DMS114 treated with DMSO at 0.1 percent for 48 hours (cell line): ENCODE measurements around the gene B3GNT7.
A peak's percentile ranks its signal among the peaks of the same experiment; 100 is the strongest.
"Not testable (repeated sequence)": the region's sequence is repeated elsewhere in the genome, so short reads cannot be mapped to it uniquely, and the experiment has no call there.

Experiments used
- DNase-seq: peaks from one replicate; lab custom pipeline; 2025; ENCODE audit not compliant: unreplicated experiment; lab: John Stamatoyannopoulos, UW

Gene B3GNT7

GRCh38 chr2:231399853-231400680, 4.6 kb downstream of the B3GNT7 start:
- DNase-seq, result no peak

- DNase-seq, result not testable (repeated sequence)
Observed at GRCh38 chr2:231400681-231401080, 5.2 kb downstream of the B3GNT7 start.

- not testable (repeated sequence) for DNase-seq
Observed at GRCh38 chr2:231401101-231401500, 5.6 kb downstream of the B3GNT7 start.

GRCh38 chr2:231403421-231404182, 8.1 kb downstream of the B3GNT7 start:
- DNase-seq, result not testable (repeated sequence)

- not testable (repeated sequence) for DNase-seq
Observed at GRCh38 chr2:231404183-231404578, 8.7 kb downstream of the B3GNT7 start.

- DNase-seq, result not testable (repeated sequence)
Observed at GRCh38 chr2:231405601-231406367, 10.3 kb downstream of the B3GNT7 start.

- DNase-seq, result not testable (repeated sequence)
Observed at GRCh38 chr2:231407686-231408085, 12.2 kb downstream of the B3GNT7 start.

- DNase-seq, result not testable (repeated sequence)
Observed at GRCh38 chr2:231408304-231408703, 12.8 kb downstream of the B3GNT7 start.

GRCh38 chr2:231409776-231410175, 14.3 kb downstream of the B3GNT7 start:
- DNase-seq, result no peak

GRCh38 chr2:231410293-231411004, 14.9 kb downstream of the B3GNT7 start:
- no peak for DNase-seq

- no peak for DNase-seq
Observed at GRCh38 chr2:231411237-231411636, 15.7 kb downstream of the B3GNT7 start.

GRCh38 chr2:231411831-231412617, 16.5 kb downstream of the B3GNT7 start:
- peak; percentile 40 for DNase-seq

GRCh38 chr2:231412618-231412963, 17.1 kb downstream of the B3GNT7 start:
- no peak for DNase-seq

- no peak for DNase-seq
Observed at GRCh38 chr2:231413456-231413855, 17.9 kb downstream of the B3GNT7 start.

GRCh38 chr2:231413921-231414476, 18.5 kb downstream of the B3GNT7 start:
- DNase-seq, result no peak

- no peak for DNase-seq
Observed at GRCh38 chr2:231415029-231415428, 19.5 kb downstream of the B3GNT7 start.

- DNase-seq, result no peak
Observed at GRCh38 chr2:231418820-231419640, 23.5 kb downstream of the B3GNT7 start.

GRCh38 chr2:231421051-231421580, 25.6 kb downstream of the B3GNT7 start:
- DNase-seq, result no peak

GRCh38 chr2:231422056-231422455, 26.5 kb downstream of the B3GNT7 start:
- DNase-seq, result no peak
